HCT116 (cell line): ENCODE data around the gene TAX1BP1. TPM values are rescaled to one million over a fixed set of nuclear protein-coding genes. Genes with fewer than 3 reads are reported as not detected.

ENCODE experiments used
- ATAC-seq: fragments of 200-7000 bp; cut with Tn5 transposase; 2 replicates; pipeline ENCODE4 v1.9.1; 2020; ENCODE audit warnings: mild to moderate bottlenecking, moderate library complexity
- BruUV-seq: library from RNA; stranded (reverse); fragments of 400-500 nt; replicated peaks from 2 replicates; lab custom pipeline; 2021; lab: Mats Ljungman, UMichigan
- CTCF ChIA-PET: fragments of 300-600 bp; sonication (Branson Sonifier 250); formaldehyde crosslinking; loops from one replicate; lab custom pipeline; 2021; ENCODE audit warnings: antibody characterized with exemption; lab: Charles Lee
- POLR2A ChIA-PET: fragments of 300-600, 350-600 bp; sonication (Branson Sonifier 250); formaldehyde crosslinking; loops from one replicate; lab custom pipeline; 2021; ENCODE audit warnings: antibody characterized with exemption; lab: Charles Lee
- RAD21 ChIA-PET, 2 experiments: fragments of 300-600 bp; sonication (Branson Sonifier 250); formaldehyde crosslinking; loops; one replicate each; lab custom pipeline; 2023; ENCODE audit warnings: low total read pairs in 2 of 2; ENCODE audit not compliant: uncharacterized antibody in 2 of 2, unreplicated experiment in 2 of 2, low non-redundant PET in 1 of 2; lab: Charles Lee
- DNase-seq: peaks from one replicate; pipeline ENCODE4 v3.0.0-alpha.2; 2010; ENCODE audit warnings: low read depth, low spot score
- H2AFZ ChIP-seq: fragments of 200-600 bp; shearing (Covaris generic), sonication (generic); 2 replicates; pipeline ENCODE4 v1.6.1; 2017; ENCODE audit warnings: low read depth, mixed run types, mixed read lengths, antibody characterized with exemption, low read length; ENCODE audit not compliant: poor library complexity, severe bottlenecking
- H3K27ac ChIP-seq: 2 replicates; pipeline ENCODE4 v1.5.1; 2012; ENCODE audit warnings: low read depth, low read length
- H3K27me3 ChIP-seq: fragments of 200-600 bp; sonication (generic); 2 replicates; pipeline ENCODE4 v1.6.1; 2016; ENCODE audit warnings: mixed run types, low read length, mixed read lengths; ENCODE audit not compliant: insufficient read depth
- H3K36me3 ChIP-seq, 2 experiments: fragments of 200-500 bp in 1 of 2; fragments of 200-600 bp in 1 of 2; sonication (Bioruptor generic) in 1 of 2; sonication (generic) in 1 of 2; 2 replicates each; pipeline versions ENCODE4 v1.5.1 to v1.6.1; 2014 to 2016; ENCODE audit warnings: low read length in 2 of 2, inconsistent platforms in 1 of 2, mixed read lengths in 1 of 2, mixed run types in 1 of 2; ENCODE audit not compliant: insufficient read depth in 2 of 2, control insufficient read depth in 1 of 2
- H3K4me1 ChIP-seq, 2 experiments: fragments of 200-600 bp in 1 of 2; sonication (generic) in 1 of 2; 2 replicates each; pipeline versions ENCODE4 v1.5.1 to v1.6.1; 2012 to 2017; ENCODE audit warnings: low read length in 2 of 2, inconsistent platforms in 1 of 2, mild to moderate bottlenecking in 1 of 2, mixed read lengths in 1 of 2, mixed run types in 1 of 2, moderate library complexity in 1 of 2; ENCODE audit not compliant: insufficient read depth in 2 of 2, control insufficient read depth in 1 of 2
- H3K4me2 ChIP-seq: fragments of 200-600 bp; sonication (generic); 2 replicates; pipeline ENCODE4 v1.6.1; 2017; ENCODE audit warnings: mixed run types, low read length, mixed read lengths
- H3K4me3 ChIP-seq, 2 experiments: fragments of 200-600 bp in 1 of 2; sonication (generic) in 1 of 2; replicated peaks in 1 of 2; 2 replicates each; pipeline ENCODE4 v1.5.1; 2011 to 2016; ENCODE audit warnings: low read length in 2 of 2, control low read depth in 1 of 2, low read depth in 1 of 2, mild to moderate bottlenecking in 1 of 2, mixed read lengths in 1 of 2, mixed run types in 1 of 2
- H3K79me2 ChIP-seq: fragments of 200-600 bp; sonication (generic); 2 replicates; pipeline ENCODE4 v1.6.1; 2017; ENCODE audit warnings: mild to moderate bottlenecking, mixed run types, low read length, moderate library complexity, mixed read lengths; ENCODE audit not compliant: insufficient read depth
- H3K9ac ChIP-seq: fragments of 200-600 bp; sonication (generic); 2 replicates; pipeline ENCODE4 v1.6.1; 2016; ENCODE audit warnings: low read length, mixed read lengths
- H3K9me2 ChIP-seq: fragments of 200-600 bp; sonication (generic), shearing (Covaris generic); 2 replicates; pipeline ENCODE4 v1.6.1; 2017; ENCODE audit warnings: mixed run types, mild to moderate bottlenecking, moderate library complexity; ENCODE audit not compliant: insufficient read depth
- H3K9me3 ChIP-seq, 2 experiments: fragments of 200-500 bp in 1 of 2; fragments of 200-600 bp in 1 of 2; sonication (Bioruptor generic) in 1 of 2; sonication (generic) in 1 of 2; 2 replicates each; pipeline ENCODE4 v1.6.1; 2014 to 2017; ENCODE audit warnings: low read length in 2 of 2, mixed read lengths in 2 of 2, inconsistent platforms in 1 of 2, low read depth in 1 of 2, mild to moderate bottlenecking in 1 of 2, mixed run types in 1 of 2, moderate library complexity in 1 of 2; ENCODE audit not compliant: control insufficient read depth in 1 of 2, insufficient read depth in 1 of 2
- H4K20me1 ChIP-seq: fragments of 200-600 bp; sonication (generic), shearing (Covaris generic); 2 replicates; pipeline ENCODE4 v1.6.1; 2017; ENCODE audit warnings: mixed run types, mild to moderate bottlenecking, moderate library complexity; ENCODE audit not compliant: insufficient read depth
- EGR1 ChIP-seq: IDR thresholded peaks from 2 replicates; pipeline ENCODE4 v1.6.1; 2012; ENCODE audit warnings: low read depth
- ELF1 ChIP-seq: IDR thresholded peaks from 2 replicates; pipeline ENCODE4 v1.6.1; 2012; ENCODE audit warnings: low read depth, borderline replicate concordance
- EZH2 ChIP-seq: fragments of 200-600 bp; sonication (generic); IDR thresholded peaks from 2 replicates; pipeline ENCODE4 v1.6.1; 2017; ENCODE audit warnings: antibody characterized with exemption, mixed run types
- EZH2phosphoT487 ChIP-seq: fragments of 200-600 bp; IDR thresholded peaks from 2 replicates; pipeline ENCODE4 v1.6.1; 2018; ENCODE audit warnings: antibody characterized with exemption, borderline replicate concordance
- FOSL1 ChIP-seq: IDR thresholded peaks from 2 replicates; pipeline ENCODE4 v1.6.1; 2012; ENCODE audit warnings: low read depth
- JUND ChIP-seq: IDR thresholded peaks from 2 replicates; pipeline ENCODE4 v1.6.1; 2012
- POLR2A ChIP-seq: IDR thresholded peaks from 2 replicates; pipeline ENCODE4 v1.7.0; 2011; ENCODE audit warnings: borderline replicate concordance; ENCODE audit not compliant: insufficient read depth, insufficient read length; ENCODE audit errors: extremely low read depth
- POLR2AphosphoS5 ChIP-seq: IDR thresholded peaks from 2 replicates; pipeline ENCODE4 v1.6.1; 2011; ENCODE audit warnings: mild to moderate bottlenecking, low read depth, low read length, moderate library complexity
- RAD21 ChIP-seq: IDR thresholded peaks from 2 replicates; pipeline ENCODE4 v1.6.1; 2012; ENCODE audit warnings: low read depth, mild to moderate bottlenecking
- SIN3A ChIP-seq: IDR thresholded peaks from 2 replicates; pipeline ENCODE4 v1.6.1; 2012; ENCODE audit warnings: low read depth
- SP1 ChIP-seq: IDR thresholded peaks from 2 replicates; pipeline ENCODE4 v1.6.1; 2012; ENCODE audit warnings: low read depth
- SRF ChIP-seq: IDR thresholded peaks from 2 replicates; pipeline ENCODE4 v1.6.1; 2012; ENCODE audit warnings: low read depth
- TCF7L2 ChIP-seq: IDR thresholded peaks from 2 replicates; pipeline ENCODE4 v1.7.0; 2011; ENCODE audit warnings: borderline replicate concordance, inconsistent platforms; ENCODE audit not compliant: insufficient read depth, insufficient read length; ENCODE audit errors: extremely low read depth
- YY1 ChIP-seq: IDR thresholded peaks from 2 replicates; pipeline ENCODE4 v1.6.1; 2011; ENCODE audit warnings: low read length, low read depth, moderate library complexity, mild to moderate bottlenecking; ENCODE audit not compliant: insufficient replicate concordance; ENCODE audit errors: extremely low read depth
- ZFX ChIP-seq: fragments of 450-650 bp; IDR thresholded peaks from 2 replicates; pipeline ENCODE4 v1.6.1; 2017
- ZNF274 ChIP-seq: fragments of 200-500 bp; sonication (Bioruptor generic); IDR thresholded peaks from 2 replicates; pipeline ENCODE4 v1.6.1; 2014; ENCODE audit warnings: mild to moderate bottlenecking, low read depth, low read length, inconsistent platforms
- intact Hi-C: fragments of 100-400 bp; cut with micrococcal nuclease; formaldehyde crosslinking; loops from 2 replicates; pipeline ENCODE4 v1.10.0; 2022
- total RNA-seq: library from RNA; stranded (reverse); gene quantifications from one replicate; pipeline ENCODE4 v1.2.1, GENCODE V29; 2021; ENCODE audit not compliant: unreplicated experiment
- TF ChIP-seq, protein P1 (sequence below): IDR thresholded peaks from 2 replicates; pipeline ENCODE4 v1.6.1; 2012; ENCODE audit warnings: low read depth
- TF ChIP-seq, protein P2 (sequence below): IDR thresholded peaks from 2 replicates; pipeline ENCODE4 v1.6.1; 2012
- TF ChIP-seq, protein P3 (sequence below): IDR thresholded peaks from 2 replicates; pipeline ENCODE4 v1.6.1; 2011; ENCODE audit warnings: mild to moderate bottlenecking, low read length, moderate library complexity; ENCODE audit not compliant: insufficient replicate concordance; ENCODE audit errors: extremely low read depth

TAX1BP1 gene
- total RNA-seq, 1 experiment from 2014 or later = 68.1 TPM

DNA sequence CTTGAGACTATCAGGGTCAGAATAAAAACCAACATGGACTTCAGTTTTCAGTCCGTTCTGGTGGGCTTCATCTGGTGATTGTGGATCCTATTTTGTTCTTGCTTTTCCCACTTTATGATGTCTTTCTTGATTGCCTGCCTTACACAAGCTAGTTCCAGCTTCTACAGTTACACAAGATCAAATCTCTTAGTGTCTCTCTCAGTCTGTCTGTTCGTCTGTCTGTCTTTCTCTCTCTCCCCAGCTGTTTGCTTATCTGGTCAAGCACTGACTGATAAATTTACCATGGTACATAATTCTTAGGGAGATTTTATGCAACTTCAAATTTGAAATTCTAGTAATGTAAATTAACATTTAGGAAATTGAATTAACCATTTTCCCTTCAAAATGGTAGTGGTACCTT, 35.8 kb downstream of the TAX1BP1 start:
- ChIA-PET CTCF (interaction anchor here (1.8 to 2.7 kb wide), 3 partner anchors 9 to 580 kb away, joined by 5 to 18 read pairs (median 8); no protein-coding TSS in a partner anchor), POLR2A (no interaction called here), RAD21 (no interaction called here)
- no peaks in the 10 kb centered on the region for H4K20me1 ChIP-seq
- H3K9me3 ChIP-seq = no peaks in the 10 kb centered on the region
- ATAC-seq (no peak), DNase-seq (no peak)
- no TSS peak for BruUV-seq
- no peaks in the 10 kb centered on the region for H3K36me3 ChIP-seq
- H3K79me2 ChIP-seq = peaks cover 16% of the 10 kb centered on the region; the same call in 1 of the 2 replicates
- no peaks in the 10 kb centered on the region for H3K9me2 ChIP-seq
- H3K4me1 ChIP-seq = peaks cover 10 to 15% of the 10 kb centered on the region in 2 experiments
- no peak overlapping the region for H3K9ac ChIP-seq
- H3K27ac ChIP-seq = no peak overlapping the region
- no peak overlapping the region for H3K4me2 ChIP-seq
- no peaks in the 10 kb centered on the region for H3K27me3 ChIP-seq
- H3K4me3 ChIP-seq = no peak overlapping the region
- H2AFZ ChIP-seq = no peak overlapping the region
- intact Hi-C loops = loop anchor here (2.0 to 10.0 kb wide), 2 partner anchors 191 to 565 kb away; no protein-coding TSS in a partner anchor
- no peak for TF ChIP-seq RAD21
- no peak for TF ChIP-seq ZFX
- TF ChIP-seq POLR2AphosphoS5 = no peak
- TF ChIP-seq, protein P1, sequence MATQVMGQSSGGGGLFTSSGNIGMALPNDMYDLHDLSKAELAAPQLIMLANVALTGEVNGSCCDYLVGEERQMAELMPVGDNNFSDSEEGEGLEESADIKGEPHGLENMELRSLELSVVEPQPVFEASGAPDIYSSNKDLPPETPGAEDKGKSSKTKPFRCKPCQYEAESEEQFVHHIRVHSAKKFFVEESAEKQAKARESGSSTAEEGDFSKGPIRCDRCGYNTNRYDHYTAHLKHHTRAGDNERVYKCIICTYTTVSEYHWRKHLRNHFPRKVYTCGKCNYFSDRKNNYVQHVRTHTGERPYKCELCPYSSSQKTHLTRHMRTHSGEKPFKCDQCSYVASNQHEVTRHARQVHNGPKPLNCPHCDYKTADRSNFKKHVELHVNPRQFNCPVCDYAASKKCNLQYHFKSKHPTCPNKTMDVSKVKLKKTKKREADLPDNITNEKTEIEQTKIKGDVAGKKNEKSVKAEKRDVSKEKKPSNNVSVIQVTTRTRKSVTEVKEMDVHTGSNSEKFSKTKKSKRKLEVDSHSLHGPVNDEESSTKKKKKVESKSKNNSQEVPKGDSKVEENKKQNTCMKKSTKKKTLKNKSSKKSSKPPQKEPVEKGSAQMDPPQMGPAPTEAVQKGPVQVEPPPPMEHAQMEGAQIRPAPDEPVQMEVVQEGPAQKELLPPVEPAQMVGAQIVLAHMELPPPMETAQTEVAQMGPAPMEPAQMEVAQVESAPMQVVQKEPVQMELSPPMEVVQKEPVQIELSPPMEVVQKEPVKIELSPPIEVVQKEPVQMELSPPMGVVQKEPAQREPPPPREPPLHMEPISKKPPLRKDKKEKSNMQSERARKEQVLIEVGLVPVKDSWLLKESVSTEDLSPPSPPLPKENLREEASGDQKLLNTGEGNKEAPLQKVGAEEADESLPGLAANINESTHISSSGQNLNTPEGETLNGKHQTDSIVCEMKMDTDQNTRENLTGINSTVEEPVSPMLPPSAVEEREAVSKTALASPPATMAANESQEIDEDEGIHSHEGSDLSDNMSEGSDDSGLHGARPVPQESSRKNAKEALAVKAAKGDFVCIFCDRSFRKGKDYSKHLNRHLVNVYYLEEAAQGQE = no peak
- TF ChIP-seq, protein P2, sequence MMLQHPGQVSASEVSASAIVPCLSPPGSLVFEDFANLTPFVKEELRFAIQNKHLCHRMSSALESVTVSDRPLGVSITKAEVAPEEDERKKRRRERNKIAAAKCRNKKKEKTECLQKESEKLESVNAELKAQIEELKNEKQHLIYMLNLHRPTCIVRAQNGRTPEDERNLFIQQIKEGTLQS = no peak
- no peak for TF ChIP-seq SP1
- no peak for TF ChIP-seq EGR1
- no peak for TF ChIP-seq YY1
- TF ChIP-seq JUND = no peak
- TF ChIP-seq FOSL1 = no peak
- no peak for TF ChIP-seq TCF7L2
- TF ChIP-seq EZH2phosphoT487 = no peak
- no peak for TF ChIP-seq SRF
- no peak for TF ChIP-seq POLR2A
- no peak for TF ChIP-seq ELF1
- TF ChIP-seq EZH2 = no peak
- TF ChIP-seq ZNF274 = no peak
- no peak for TF ChIP-seq SIN3A
- TF ChIP-seq, protein P3, sequence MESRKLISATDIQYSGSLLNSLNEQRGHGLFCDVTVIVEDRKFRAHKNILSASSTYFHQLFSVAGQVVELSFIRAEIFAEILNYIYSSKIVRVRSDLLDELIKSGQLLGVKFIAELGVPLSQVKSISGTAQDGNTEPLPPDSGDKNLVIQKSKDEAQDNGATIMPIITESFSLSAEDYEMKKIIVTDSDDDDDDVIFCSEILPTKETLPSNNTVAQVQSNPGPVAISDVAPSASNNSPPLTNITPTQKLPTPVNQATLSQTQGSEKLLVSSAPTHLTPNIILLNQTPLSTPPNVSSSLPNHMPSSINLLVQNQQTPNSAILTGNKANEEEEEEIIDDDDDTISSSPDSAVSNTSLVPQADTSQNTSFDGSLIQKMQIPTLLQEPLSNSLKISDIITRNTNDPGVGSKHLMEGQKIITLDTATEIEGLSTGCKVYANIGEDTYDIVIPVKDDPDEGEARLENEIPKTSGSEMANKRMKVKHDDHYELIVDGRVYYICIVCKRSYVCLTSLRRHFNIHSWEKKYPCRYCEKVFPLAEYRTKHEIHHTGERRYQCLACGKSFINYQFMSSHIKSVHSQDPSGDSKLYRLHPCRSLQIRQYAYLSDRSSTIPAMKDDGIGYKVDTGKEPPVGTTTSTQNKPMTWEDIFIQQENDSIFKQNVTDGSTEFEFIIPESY = no peak
